ENCODE measurements around the gene SLC38A8.

Gene SLC38A8

GRCh38 chr16:84036982-84037425 lies 5.6 kb downstream of the SLC38A8 start:
- H3K9me3 ChIP-seq (ENCODE audit: insufficient read depth, low read depth, low read length) = no peaks in the 10 kb centered on the region
- no peak overlapping the region for H3K9ac ChIP-seq (ENCODE audit: low read depth, low read length)
- no peaks in the 10 kb centered on the region for H3K36me3 ChIP-seq (ENCODE audit: insufficient read depth, low read depth, low read length)
- no peak overlapping the region for H3K27ac ChIP-seq (ENCODE audit: low read length)
- H3K27me3 ChIP-seq (ENCODE audit: insufficient read depth, low read length) = no peaks in the 10 kb centered on the region
- H3K4me3 ChIP-seq (ENCODE audit: low read length) = no peak overlapping the region
- H3K4me1 ChIP-seq (ENCODE audit: insufficient read depth, low read length) = no peaks in the 10 kb centered on the region

- H3K9me3 ChIP-seq (ENCODE audit: insufficient read depth, low read depth, low read length) = no peaks in the 10 kb centered on the region
- no peak overlapping the region for H3K4me3 ChIP-seq (ENCODE audit: low read length)
- no peak overlapping the region for H3K9ac ChIP-seq (ENCODE audit: low read depth, low read length)
- H3K27me3 ChIP-seq (ENCODE audit: insufficient read depth, low read length) = no peaks in the 10 kb centered on the region
- H3K27ac ChIP-seq (ENCODE audit: low read length) = no peak overlapping the region
- no peaks in the 10 kb centered on the region for H3K4me1 ChIP-seq (ENCODE audit: insufficient read depth, low read length)
- no peaks in the 10 kb centered on the region for H3K36me3 ChIP-seq (ENCODE audit: insufficient read depth, low read depth, low read length)
Measured at GRCh38 chr16:84036131-84036530, 6.5 kb downstream of the SLC38A8 start.

GRCh38 chr16:84034516-84034915 lies 8.1 kb downstream of the SLC38A8 start:
- Histone ChIP-seq H3K27ac (ENCODE audit: low read length) (no peak overlapping the region), H3K27me3 (ENCODE audit: insufficient read depth, low read length) (no peaks in the 10 kb centered on the region), H3K4me1 (ENCODE audit: insufficient read depth, low read length) (no peaks in the 10 kb centered on the region), H3K9ac (ENCODE audit: low read depth, low read length) (no peak overlapping the region), H3K36me3 (ENCODE audit: insufficient read depth, low read depth, low read length) (no peaks in the 10 kb centered on the region), H3K4me3 (ENCODE audit: low read length) (no peak overlapping the region), H3K9me3 (ENCODE audit: insufficient read depth, low read depth, low read length) (no peaks in the 10 kb centered on the region)

GRCh38 chr16:84033251-84034195 lies 9.1 kb downstream of the SLC38A8 start:
- H3K36me3 ChIP-seq (ENCODE audit: insufficient read depth, low read depth, low read length) = no peaks in the 10 kb centered on the region
- no peaks in the 10 kb centered on the region for H3K9me3 ChIP-seq (ENCODE audit: insufficient read depth, low read depth, low read length)
- no peak overlapping the region for H3K4me3 ChIP-seq (ENCODE audit: low read length)
- no peaks in the 10 kb centered on the region for H3K27me3 ChIP-seq (ENCODE audit: insufficient read depth, low read length)
- H3K9ac ChIP-seq (ENCODE audit: low read depth, low read length) = no peak overlapping the region
- no peaks in the 10 kb centered on the region for H3K4me1 ChIP-seq (ENCODE audit: insufficient read depth, low read length)
- no peak overlapping the region for H3K27ac ChIP-seq (ENCODE audit: low read length)

- Histone ChIP-seq H3K4me3 (ENCODE audit: low read length) (no peak overlapping the region), H3K9me3 (ENCODE audit: insufficient read depth, low read depth, low read length) (no peaks in the 10 kb centered on the region), H3K4me1 (ENCODE audit: insufficient read depth, low read length) (no peaks in the 10 kb centered on the region), H3K27ac (ENCODE audit: low read length) (no peak overlapping the region), H3K36me3 (ENCODE audit: insufficient read depth, low read depth, low read length) (no peaks in the 10 kb centered on the region), H3K9ac (ENCODE audit: low read depth, low read length) (no peak overlapping the region), H3K27me3 (ENCODE audit: insufficient read depth, low read length) (no peaks in the 10 kb centered on the region)
Measured at GRCh38 chr16:84032458-84033178, 10.0 kb downstream of the SLC38A8 start.

- Histone ChIP-seq H3K4me3 (ENCODE audit: low read length) (no peak overlapping the region), H3K9me3 (ENCODE audit: insufficient read depth, low read depth, low read length) (no peaks in the 10 kb centered on the region), H3K36me3 (ENCODE audit: insufficient read depth, low read depth, low read length) (no peaks in the 10 kb centered on the region), H3K27me3 (ENCODE audit: insufficient read depth, low read length) (no peaks in the 10 kb centered on the region), H3K4me1 (ENCODE audit: insufficient read depth, low read length) (no peaks in the 10 kb centered on the region), H3K9ac (ENCODE audit: low read depth, low read length) (no peak overlapping the region), H3K27ac (ENCODE audit: low read length) (no peak overlapping the region)
Measured at GRCh38 chr16:84031556-84031955, 11.0 kb downstream of the SLC38A8 start.

GRCh38 chr16:84029297-84030047 lies 13.1 kb downstream of the SLC38A8 start:
- H3K9ac ChIP-seq (ENCODE audit: low read depth, low read length) = no peak overlapping the region

GRCh38 chr16:84027625-84028024 lies 15.0 kb downstream of the SLC38A8 start:
- Histone ChIP-seq H3K27ac (ENCODE audit: low read length) (no peak overlapping the region), H3K4me3 (ENCODE audit: low read length) (no peak overlapping the region), H3K36me3 (ENCODE audit: insufficient read depth, low read depth, low read length) (no peaks in the 10 kb centered on the region), H3K9ac (ENCODE audit: low read depth, low read length) (no peak overlapping the region), H3K9me3 (ENCODE audit: insufficient read depth, low read depth, low read length) (no peaks in the 10 kb centered on the region), H3K27me3 (ENCODE audit: insufficient read depth, low read length) (no peaks in the 10 kb centered on the region), H3K4me1 (ENCODE audit: insufficient read depth, low read length) (peaks cover 6% of the 10 kb centered on the region; the same call in 1 of the 2 replicates)

More at GRCh38 chr16:84029297-84030047, 13.1 kb downstream of the SLC38A8 start:
- Histone ChIP-seq H3K4me3 (ENCODE audit: low read length) (no peak overlapping the region), H3K4me1 (ENCODE audit: insufficient read depth, low read length) (no peaks in the 10 kb centered on the region), H3K36me3 (ENCODE audit: insufficient read depth, low read depth, low read length) (no peaks in the 10 kb centered on the region), H3K9me3 (ENCODE audit: insufficient read depth, low read depth, low read length) (no peaks in the 10 kb centered on the region), H3K27ac (ENCODE audit: low read length) (no peak overlapping the region), H3K27me3 (ENCODE audit: insufficient read depth, low read length) (no peaks in the 10 kb centered on the region)

- no peaks in the 10 kb centered on the region for H3K27me3 ChIP-seq (ENCODE audit: insufficient read depth, low read length)
- no peak overlapping the region for H3K9ac ChIP-seq (ENCODE audit: low read depth, low read length)
- H3K27ac ChIP-seq (ENCODE audit: low read length) = no peak overlapping the region
- H3K4me1 ChIP-seq (ENCODE audit: insufficient read depth, low read length) = peaks cover 9% of the 10 kb centered on the region; the same call in 1 of the 2 replicates
- no peak overlapping the region for H3K4me3 ChIP-seq (ENCODE audit: low read length)
- peaks cover 2% of the 10 kb centered on the region for H3K9me3 ChIP-seq (ENCODE audit: insufficient read depth, low read depth, low read length)
- no peaks in the 10 kb centered on the region for H3K36me3 ChIP-seq (ENCODE audit: insufficient read depth, low read depth, low read length)
Measured at GRCh38 chr16:84026606-84027005, 16.0 kb downstream of the SLC38A8 start.

- no peak overlapping the region for H3K27ac ChIP-seq (ENCODE audit: low read length)
- H3K9ac ChIP-seq (ENCODE audit: low read depth, low read length) = no peak overlapping the region
- H3K36me3 ChIP-seq (ENCODE audit: insufficient read depth, low read depth, low read length) = no peaks in the 10 kb centered on the region
- H3K27me3 ChIP-seq (ENCODE audit: insufficient read depth, low read length) = no peaks in the 10 kb centered on the region
- H3K4me3 ChIP-seq (ENCODE audit: low read length) = no peak overlapping the region
- H3K4me1 ChIP-seq (ENCODE audit: insufficient read depth, low read length) = peaks cover 9% of the 10 kb centered on the region; the same call in 1 of the 2 replicates
- peaks cover 7% of the 10 kb centered on the region for H3K9me3 ChIP-seq (ENCODE audit: insufficient read depth, low read depth, low read length)
Measured at GRCh38 chr16:84024854-84025253, 17.7 kb downstream of the SLC38A8 start.

GRCh38 chr16:84022644-84023043 lies 20.0 kb downstream of the SLC38A8 start:
- peaks cover 7% of the 10 kb centered on the region for H3K9me3 ChIP-seq (ENCODE audit: insufficient read depth, low read depth, low read length)
- no peak overlapping the region for H3K4me3 ChIP-seq (ENCODE audit: low read length)
- H3K27me3 ChIP-seq (ENCODE audit: insufficient read depth, low read length) = no peaks in the 10 kb centered on the region
- no peaks in the 10 kb centered on the region for H3K36me3 ChIP-seq (ENCODE audit: insufficient read depth, low read depth, low read length)
- no peak overlapping the region for H3K27ac ChIP-seq (ENCODE audit: low read length)
- no peak overlapping the region for H3K9ac ChIP-seq (ENCODE audit: low read depth, low read length)
- H3K4me1 ChIP-seq (ENCODE audit: insufficient read depth, low read length) = peaks cover 9% of the 10 kb centered on the region; the same call in 1 of the 2 replicates
